Stimulated activated CD4-positive, alpha-beta T cell treated with anti-CD3 and anti-CD28 coated beads, TNF-alpha, amount 100 ng/mL, for 4 hours (primary cell): ENCODE measurements around the gene TTYH1.
"Not testable (repeated sequence)": the region's sequence is repeated elsewhere in the genome, so short reads cannot be mapped to it uniquely, and the experiment has no call there.

Source experiments
- DNase-seq, 3 experiments: peaks; one replicate each; pipeline ENCODE4 v3.0.0-alpha.2; 2020; ENCODE audit warnings: low read depth in 3 of 3

Gene TTYH1

GRCh38 chr19:54459282-54460229, 44.3 kb downstream of the TTYH1 start:
- no peak for DNase-seq

DNA sequence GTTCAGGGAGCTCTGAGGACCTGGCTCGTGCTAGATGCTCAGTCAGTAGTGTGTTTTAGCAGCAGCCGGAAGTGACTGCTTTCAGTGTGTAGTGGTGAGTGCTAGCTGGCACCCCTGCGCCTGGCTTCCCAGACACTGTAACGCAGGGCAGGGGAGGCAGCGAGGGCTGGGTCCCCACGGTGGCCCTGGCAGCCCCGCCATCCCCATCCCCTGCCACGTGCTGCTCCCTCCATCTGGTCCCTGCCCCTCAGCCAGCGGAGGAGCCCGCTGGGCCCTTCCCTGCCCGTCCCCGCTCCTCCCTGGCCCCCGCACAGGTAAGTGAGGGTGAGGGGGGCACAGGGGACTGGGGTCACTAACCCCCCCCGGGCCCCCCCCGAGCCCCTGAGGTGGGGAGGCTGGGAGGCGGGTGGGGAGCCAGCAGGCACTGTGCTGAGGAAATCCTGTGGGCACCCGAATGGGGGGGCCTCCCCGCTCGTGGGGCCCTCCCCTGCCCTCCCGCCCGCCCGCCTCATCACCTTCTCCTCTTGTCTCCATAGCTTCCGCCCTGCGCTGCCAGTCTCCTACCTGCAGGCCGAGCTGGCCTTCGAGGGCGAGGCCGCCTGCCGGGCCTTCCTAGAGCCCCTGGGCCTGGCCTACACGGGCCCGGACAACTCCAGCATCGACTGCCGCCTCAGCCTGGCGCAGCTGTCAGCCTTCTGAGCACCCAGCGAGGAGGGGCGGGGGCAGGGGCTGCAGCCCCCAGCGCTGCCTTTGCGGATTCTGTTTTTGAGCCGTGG, 45.2 kb downstream of the TTYH1 start:
- no peak for DNase-seq

DNA sequence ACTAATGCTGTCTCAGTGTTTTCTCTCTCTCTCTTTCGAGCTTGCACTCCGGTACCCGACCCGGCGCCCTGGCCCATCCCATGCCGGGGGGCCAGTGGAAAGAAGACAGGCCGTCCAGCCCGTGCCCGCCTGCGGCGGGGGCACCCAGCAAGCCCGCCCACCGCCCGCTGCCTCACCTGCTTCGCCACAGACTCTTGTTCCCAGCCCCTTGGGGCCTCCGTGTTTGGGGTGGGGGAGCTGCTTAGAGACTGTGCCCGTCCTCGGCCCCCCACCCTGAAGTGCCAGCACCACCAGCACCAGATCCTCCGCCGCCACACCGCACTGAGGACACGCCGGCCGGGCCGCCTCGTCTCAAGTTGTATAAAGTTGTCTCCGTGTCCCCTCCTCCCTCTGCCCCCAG, 45.9 kb downstream of the TTYH1 start:
- no peak for DNase-seq

- no peak for DNase-seq
These were observed 46.3 kb downstream of the TTYH1 start for GRCh38 chr19:54461613-54462012.

DNA sequence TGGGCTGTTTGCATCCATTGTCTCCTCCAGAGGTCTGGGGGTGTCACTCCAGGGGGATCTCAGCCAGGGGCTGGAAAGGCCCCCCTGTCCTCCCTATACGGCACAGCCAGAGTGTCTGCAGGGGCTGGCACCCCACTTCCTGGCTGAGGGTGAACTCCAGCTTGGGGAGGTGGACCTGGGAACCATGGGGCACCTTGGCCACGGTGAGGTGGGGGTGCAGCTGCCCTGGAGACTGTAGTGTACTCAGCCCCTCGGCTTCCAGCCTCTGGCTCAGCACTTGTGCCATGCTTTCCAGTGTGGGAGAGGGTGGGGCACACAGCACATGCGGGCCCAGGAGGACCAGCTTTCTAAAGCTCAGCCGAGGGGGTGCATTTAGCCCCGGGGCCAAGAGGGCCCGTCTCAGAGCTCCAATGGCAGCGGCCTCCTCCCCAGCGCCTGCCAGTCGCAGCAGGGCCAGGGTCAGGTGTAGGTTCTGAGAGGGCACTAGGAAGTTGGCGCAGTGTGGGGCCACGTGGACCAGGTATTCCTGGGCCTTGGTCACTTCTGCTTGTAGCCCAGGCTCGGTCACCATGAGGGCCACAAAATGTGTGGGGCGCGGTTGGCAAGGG, 46.9 kb downstream of the TTYH1 start:
- DNase-seq, result no peak

GRCh38 chr19:54462655-54463530, 47.6 kb downstream of the TTYH1 start:
- DNase-seq, result peak; percentile 38 to 46 (median 43)

DNA sequence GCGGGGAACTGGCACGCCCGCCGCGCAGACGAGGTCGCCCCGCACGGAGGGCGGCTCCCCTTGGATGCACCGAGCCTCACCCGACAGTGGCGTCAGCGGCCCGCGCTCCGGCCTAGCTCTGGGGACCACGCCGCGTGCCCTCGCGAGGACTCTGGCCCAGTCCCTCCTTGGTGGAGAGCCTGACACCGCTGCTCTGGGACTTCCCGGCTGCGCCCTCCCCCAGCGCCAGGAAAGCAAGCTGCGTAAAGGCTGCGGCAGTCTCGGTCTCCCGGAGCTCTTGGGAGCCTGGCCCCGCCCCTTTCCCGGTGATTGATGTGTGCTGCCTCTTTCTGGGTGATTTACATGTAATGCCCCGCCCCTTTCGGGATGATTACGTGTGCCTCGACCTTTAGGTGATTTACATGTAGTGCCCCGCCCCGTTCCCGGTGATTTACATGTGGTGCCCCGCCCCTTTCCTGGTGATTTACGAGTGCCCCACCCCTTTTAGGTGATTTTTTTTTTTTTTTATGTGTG, 48.3 kb downstream of the TTYH1 start, which contains the start of gene LENG9:
TSS of gene LENG9 (minus strand) at position 248 of the 513 bp plus-strand sequence. CDS start 252 bp downstream, outside the sequence.
- peak; percentile 82 to 88 (median 87) for DNase-seq

DNA sequence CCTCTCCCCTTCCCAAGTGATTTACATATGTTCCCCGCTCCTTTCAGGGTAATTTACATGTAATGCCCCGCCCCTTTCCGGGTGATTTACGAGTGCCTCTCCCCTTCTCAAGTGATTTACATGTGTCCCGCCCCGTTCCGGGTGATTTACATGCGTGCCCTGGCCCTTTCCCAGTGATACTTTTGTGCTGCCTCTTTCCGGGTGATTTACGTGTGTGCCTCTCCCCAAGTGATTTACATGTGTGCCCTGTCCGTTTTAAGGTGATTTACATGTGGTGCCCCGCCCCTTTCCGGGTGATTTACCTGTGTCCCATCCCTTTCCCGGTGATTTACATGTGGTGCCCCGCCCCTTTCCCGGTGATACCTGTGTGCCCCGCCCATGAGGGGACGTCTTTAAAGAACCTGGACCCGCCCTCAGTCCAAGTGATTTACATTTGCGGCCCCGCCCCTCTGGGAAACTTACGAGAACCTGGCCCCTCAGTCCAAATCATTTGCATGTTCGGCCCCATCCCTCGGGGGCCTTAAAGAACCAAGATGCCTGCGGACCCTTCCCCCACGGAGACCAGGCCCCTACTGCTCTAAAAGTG, 48.9 kb downstream of the TTYH1 start:
- DNase-seq, result peak; percentile 64 to 68 (median 67)

DNA sequence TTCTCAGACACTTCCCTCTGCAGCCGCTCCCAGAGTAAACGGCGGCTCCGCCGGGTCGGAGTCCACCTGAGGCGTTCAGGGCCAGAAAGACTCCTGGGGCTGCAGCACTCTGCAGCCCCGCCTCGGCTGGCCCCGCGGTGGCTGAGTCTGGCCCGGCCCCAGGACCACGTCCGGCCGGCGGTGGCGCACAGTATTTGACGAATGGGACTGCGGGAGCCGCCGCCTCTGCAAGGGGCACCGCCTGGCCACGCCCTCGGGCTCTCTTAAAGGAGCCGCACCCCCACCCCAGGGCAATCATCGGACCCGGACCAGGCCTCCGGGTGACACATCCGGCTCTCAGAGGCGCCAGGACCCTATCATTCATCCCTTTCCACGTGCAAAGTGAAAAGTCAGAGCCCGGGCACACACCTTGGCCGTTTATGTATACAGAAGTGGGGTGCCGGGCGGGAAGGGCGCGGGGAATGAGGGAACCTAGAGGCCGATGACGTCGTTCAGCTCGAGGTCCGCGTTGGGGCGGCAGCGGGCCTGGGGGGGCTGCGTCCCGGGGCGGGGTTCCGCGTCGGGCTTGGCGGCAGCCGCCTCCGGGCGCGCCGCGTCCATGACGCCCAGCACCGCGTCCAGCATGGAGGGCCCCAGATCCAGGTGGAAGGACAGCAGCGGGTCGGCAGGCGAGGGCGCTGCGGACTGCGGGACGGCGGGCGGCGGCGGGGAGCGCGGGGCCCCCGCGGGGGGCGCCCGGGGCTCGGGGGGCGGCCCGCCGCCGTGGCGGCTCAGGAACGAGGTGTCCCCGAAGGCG, 49.6 kb downstream of the TTYH1 start:
- peak in 2 of 3 experiments; percentile 46 to 63 for DNase-seq

GRCh38 chr19:54465426-54466109, 50.3 kb downstream of the TTYH1 start:
- no peak for DNase-seq

GRCh38 chr19:54466110-54466480, 50.8 kb downstream of the TTYH1 start:
- not testable (repeated sequence) for DNase-seq

- no peak for DNase-seq
These were observed 54.3 kb downstream of the TTYH1 start for GRCh38 chr19:54469496-54469934.

DNA sequence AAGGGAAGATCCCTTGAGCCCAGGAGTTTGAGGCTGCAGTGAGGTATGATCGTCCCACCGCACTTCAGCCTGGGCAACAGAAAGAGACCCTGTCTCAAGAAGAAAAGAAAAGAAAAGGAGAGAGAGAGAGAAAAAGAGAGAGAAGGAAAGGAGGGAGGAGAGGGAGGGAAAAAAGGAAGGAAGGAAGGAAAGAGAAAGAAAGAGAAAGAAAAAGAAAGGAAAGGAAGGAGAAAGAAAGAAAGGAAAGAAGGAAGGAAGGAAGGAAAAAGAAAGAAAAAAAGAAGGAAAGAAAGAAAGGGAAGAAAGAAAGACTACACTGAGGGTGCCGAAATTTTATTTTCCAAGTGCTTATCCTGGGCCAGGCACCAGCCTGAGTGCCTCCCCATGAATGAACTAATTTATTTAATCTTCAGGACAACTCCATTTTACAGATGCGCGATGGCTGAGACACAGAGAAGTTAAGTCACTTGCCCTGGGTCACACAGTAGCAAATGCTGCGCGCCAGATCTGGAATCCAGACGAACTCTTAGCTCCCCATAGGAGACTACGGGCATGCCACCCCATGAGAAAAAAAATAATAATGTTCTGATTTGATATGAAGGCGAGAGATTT, 55.1 kb downstream of the TTYH1 start:
- no peak for DNase-seq

DNA sequence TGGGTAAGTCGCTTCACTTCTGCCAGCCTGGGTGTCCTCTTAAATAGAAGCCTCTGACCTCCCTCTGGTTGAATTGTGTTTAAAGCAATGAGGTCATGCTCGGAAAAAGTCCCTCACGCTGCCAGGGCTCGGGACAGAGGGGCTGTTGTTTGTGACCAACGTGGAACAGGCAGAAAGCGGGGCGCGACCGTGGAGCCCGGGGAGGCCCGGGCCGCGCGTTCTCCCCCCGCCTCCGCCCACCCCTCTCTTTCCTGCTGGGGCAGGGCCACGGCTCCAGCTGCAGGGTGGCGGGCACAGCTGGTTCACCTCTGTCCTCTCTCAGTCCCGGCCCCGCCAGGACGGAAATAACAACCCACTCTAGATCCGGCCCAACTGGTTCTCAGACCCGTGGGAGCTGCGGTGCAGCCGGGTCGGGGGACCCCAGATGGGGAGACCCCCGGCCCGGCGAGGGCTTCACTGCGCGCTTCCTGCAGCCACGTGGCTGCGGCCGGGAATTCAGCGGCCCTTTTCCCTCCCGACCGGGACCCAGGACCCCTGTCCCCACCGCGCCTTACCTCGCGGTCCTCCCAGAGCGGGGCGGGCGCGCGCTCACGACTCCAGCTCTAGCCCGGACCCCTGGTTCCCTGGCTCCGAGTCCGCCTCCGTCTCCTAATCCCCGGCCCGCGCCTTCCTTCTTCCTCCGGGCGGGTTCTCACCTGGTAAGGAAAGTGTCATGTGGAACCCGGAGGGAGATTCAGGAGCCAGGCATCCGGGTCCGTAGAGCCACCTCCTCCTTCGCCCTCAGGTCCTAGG, 55.9 kb downstream of the TTYH1 start:
- no peak for DNase-seq

- DNase-seq, result no peak
These were observed 58.0 kb downstream of the TTYH1 start, which contains the start of gene CDC42EP5 for GRCh38 chr19:54473071-54473891. TSS of gene CDC42EP5 (minus strand) at chr19:54473296. CDS start at chr19:54465547, 7,749 bp downstream.

GRCh38 chr19:54473892-54474372, 58.7 kb downstream of the TTYH1 start:
- no peak for DNase-seq

GRCh38 chr19:54475706-54476105, 60.4 kb downstream of the TTYH1 start:
- DNase-seq, result no peak
